Measurements from ENCODE around the gene RNU1-3. TPM values are rescaled to one million over a fixed set of nuclear protein-coding genes. Genes with fewer than 3 reads are reported as not detected.
A peak's percentile ranks its signal among the peaks of the same experiment; 100 is the strongest.

Gene RNU1-3
- total and polyA plus RNA-seq, 12 donors, result under 0.01 to 5,330 (median 1,268) TPM; not detected in 4

DNA sequence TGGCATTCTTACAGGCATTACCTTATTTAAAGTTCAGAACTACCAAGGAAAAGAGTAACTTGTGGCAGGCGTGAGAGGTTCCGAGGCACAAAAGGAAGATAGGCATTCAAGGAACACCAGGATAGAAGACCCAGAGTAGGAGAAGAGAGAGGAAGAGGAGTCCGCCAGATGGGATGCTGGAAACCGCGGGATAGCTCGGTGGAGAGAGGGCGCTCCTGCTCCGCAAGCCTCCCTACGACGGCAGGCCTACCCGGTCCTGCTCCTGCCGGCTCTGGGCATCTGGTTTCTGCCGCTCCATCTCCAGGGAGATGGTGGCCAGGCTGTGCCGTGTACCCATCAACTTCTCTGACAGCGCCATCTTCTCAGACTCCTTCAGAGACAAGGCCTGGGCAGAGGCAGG lies 48.0 kb downstream of the RNU1-3 start:
- Histone ChIP-seq H3K9me3 (replicated peaks in 1 of 3) (no peaks in the 10 kb centered on the region), H3K4me3 (no peak overlapping the region), H3K27me3 (no peaks in the 10 kb centered on the region), H3K36me3 (replicated peaks in 1 of 2) (peaks cover 0 to 13% of the 10 kb centered on the region in 2 donors), H3K27ac (no peak overlapping the region), H3K4me1 (replicated peaks in 1 of 2) (peaks cover 3 to 8% of the 10 kb centered on the region in 2 donors)
- DNase-seq, result peak in 5 of 7 donors; percentile 23 to 71 (median 53)
- 83 to 84% (median 84%) methylated on average over 15 of the region's 15 CpGs for WGBS, 4 donors
- intact Hi-C loops (cut with DNase I), result no loop called here
- TF ChIP-seq, protein P1, sequence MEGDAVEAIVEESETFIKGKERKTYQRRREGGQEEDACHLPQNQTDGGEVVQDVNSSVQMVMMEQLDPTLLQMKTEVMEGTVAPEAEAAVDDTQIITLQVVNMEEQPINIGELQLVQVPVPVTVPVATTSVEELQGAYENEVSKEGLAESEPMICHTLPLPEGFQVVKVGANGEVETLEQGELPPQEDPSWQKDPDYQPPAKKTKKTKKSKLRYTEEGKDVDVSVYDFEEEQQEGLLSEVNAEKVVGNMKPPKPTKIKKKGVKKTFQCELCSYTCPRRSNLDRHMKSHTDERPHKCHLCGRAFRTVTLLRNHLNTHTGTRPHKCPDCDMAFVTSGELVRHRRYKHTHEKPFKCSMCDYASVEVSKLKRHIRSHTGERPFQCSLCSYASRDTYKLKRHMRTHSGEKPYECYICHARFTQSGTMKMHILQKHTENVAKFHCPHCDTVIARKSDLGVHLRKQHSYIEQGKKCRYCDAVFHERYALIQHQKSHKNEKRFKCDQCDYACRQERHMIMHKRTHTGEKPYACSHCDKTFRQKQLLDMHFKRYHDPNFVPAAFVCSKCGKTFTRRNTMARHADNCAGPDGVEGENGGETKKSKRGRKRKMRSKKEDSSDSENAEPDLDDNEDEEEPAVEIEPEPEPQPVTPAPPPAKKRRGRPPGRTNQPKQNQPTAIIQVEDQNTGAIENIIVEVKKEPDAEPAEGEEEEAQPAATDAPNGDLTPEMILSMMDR (IDR thresholded peaks at IDR 0.05), result peak in 1 of 6 experiments; percentile 4
- TF ChIP-seq POLR2A (IDR thresholded peaks at IDR 0.05), result no peak

DNA sequence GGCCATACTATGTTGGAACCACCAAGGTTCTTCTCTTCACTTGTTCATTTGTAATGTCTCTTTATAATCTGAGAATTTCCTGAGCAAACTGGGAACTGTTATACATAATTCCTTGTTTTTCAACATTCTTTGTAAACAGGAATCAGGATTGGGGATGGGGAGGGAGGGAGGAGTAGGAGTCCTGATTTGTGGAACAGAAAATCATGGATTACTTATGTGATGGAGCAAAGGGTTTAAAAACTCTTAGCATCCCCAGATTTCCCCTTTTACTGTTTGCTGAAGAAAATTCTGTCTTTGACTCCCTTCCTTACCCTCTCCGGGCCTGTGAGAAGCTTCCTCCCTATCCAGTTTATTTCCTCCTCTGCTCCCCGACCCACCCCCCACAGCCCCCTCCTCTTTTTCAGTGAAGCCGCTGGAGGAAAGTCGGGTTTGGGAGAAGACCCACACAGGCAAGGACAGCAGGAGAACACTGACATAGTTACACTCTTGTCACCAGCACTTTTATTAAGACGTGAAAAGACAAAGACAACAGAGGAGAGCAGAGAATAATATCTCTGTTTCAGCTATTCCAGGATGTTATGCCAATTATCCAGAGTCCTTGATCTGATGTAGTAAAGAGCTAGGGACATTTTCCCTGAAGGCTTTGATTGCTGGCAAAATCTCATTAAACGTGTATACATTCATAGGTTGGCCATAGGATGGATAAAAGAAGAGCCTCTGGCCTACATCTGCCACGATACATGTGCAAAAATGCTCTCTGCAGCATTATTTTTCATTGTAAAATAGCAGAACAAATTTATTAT lies 48.8 kb downstream of the RNU1-3 start:
- Histone ChIP-seq H3K4me3 (no peak overlapping the region), H3K36me3 (replicated peaks in 1 of 2) (peaks cover 0 to 7% of the 10 kb centered on the region in 2 donors), H3K4me1 (replicated peaks in 1 of 2) (peaks cover 5 to 8% of the 10 kb centered on the region in 2 donors), H3K9me3 (replicated peaks in 1 of 3) (no peaks in the 10 kb centered on the region), H3K27me3 (no peaks in the 10 kb centered on the region), H3K27ac (no peak overlapping the region)
- DNase-seq, result peak in 3 of 7 donors; percentile 14 to 29 (median 25)
- intact Hi-C loops (cut with DNase I), result no loop called here
- 69 to 77% (median 71%) methylated on average over 7 of the region's 7 CpGs for WGBS, 4 donors
- no peak for TF ChIP-seq POLR2A (IDR thresholded peaks at IDR 0.05)
- TF ChIP-seq, protein P1 (IDR thresholded peaks at IDR 0.05), result no peak

- Histone ChIP-seq H3K36me3 (replicated peaks in 1 of 2) (no peaks in the 10 kb centered on the region), H3K27ac (no peak overlapping the region)
Measured at GRCh38 chr1:16617114-16617631, 49.6 kb downstream of the RNU1-3 start.

More at GRCh38 chr1:16617114-16617631, 49.6 kb downstream of the RNU1-3 start:
- Histone ChIP-seq H3K4me3 (no peak overlapping the region), H3K27me3 (no peaks in the 10 kb centered on the region), H3K9me3 (replicated peaks in 1 of 3) (no peaks in the 10 kb centered on the region), H3K4me1 (replicated peaks in 1 of 2) (peaks cover 11 to 13% of the 10 kb centered on the region in 2 donors)
- intact Hi-C loops (cut with DNase I), result no loop called here
- TF ChIP-seq, protein P1 (IDR thresholded peaks at IDR 0.05), result no peak
- no peak for TF ChIP-seq POLR2A (IDR thresholded peaks at IDR 0.05)
- WGBS, 4 donors, result 81 to 89% (median 86%) methylated on average over 20 of the region's 20 CpGs
- DNase-seq, result peak in 5 of 7 donors; percentile 22 to 56 (median 38)

Small RNA genes lying within 50 kb of the gene (small RNA-seq; reads per million reads assigned to genes)
- gene RNU1-3, result 0 reads per million in 2 donors

Other genes with a start within 250 kb of the RNU1-3 start
- 1 to 10 TPM in 1 of 9 donors, not detected in 8; 3.1 TPM for gene SPATA21, start 229.5 kb downstream of the RNU1-3 start, total RNA-seq
- gene SPATA21, start 229.5 kb downstream of the RNU1-3 start, polyA plus RNA-seq, result under 1 TPM; 0.13 to 0.16 (median 0.16) TPM
- gene NECAP2, start 226.2 kb downstream of the RNU1-3 start, total RNA-seq, result 100 to 1,000 TPM in 1 of 9 donors, 10 to 100 TPM in 8; 51.6 to 104 (median 64.1) TPM
- gene NECAP2, start 226.2 kb downstream of the RNU1-3 start, polyA plus RNA-seq, result 10 to 100 TPM; 36.4 to 49.4 (median 37.5) TPM
- gene RNU1-1, start 152.7 kb downstream of the RNU1-3 start, total RNA-seq, result 1,000 to 10,000 TPM in 4 of 9 donors, 100 to 1,000 TPM in 1, under 1 TPM in 3, not detected in 1; under 0.01 to 5,330 (median 1,268) TPM
- gene RNU1-1, start 152.7 kb downstream of the RNU1-3 start, polyA plus RNA-seq, result not detected
- 100 to 1,000 TPM in 4 of 9 donors, 10 to 100 TPM in 5; 46.4 to 205 (median 94.2) TPM for gene NBPF1, start 53.4 kb downstream of the RNU1-3 start, total RNA-seq
- gene NBPF1, start 53.4 kb downstream of the RNU1-3 start, polyA plus RNA-seq, result 100 to 1,000 TPM in 1 of 3 donors, 10 to 100 TPM in 1, 1 to 10 TPM in 1; 7.9 to 185 (median 25.8) TPM
- gene RNU1-4, start 73.6 kb upstream of the RNU1-3 start, total RNA-seq, result 1,000 to 10,000 TPM in 4 of 9 donors, 100 to 1,000 TPM in 1, under 1 TPM in 3, not detected in 1; under 0.01 to 5,330 (median 1,268) TPM
- not detected for gene RNU1-4, start 73.6 kb upstream of the RNU1-3 start, polyA plus RNA-seq
- gene RNU1-2, start 229.0 kb upstream of the RNU1-3 start, total RNA-seq, result 1,000 to 10,000 TPM in 4 of 9 donors, 100 to 1,000 TPM in 1, under 1 TPM in 3, not detected in 1; under 0.01 to 5,330 (median 1,268) TPM
- gene RNU1-2, start 229.0 kb upstream of the RNU1-3 start, polyA plus RNA-seq, result not detected